ENCODE measurements around the gene KLHL36.

DNA sequence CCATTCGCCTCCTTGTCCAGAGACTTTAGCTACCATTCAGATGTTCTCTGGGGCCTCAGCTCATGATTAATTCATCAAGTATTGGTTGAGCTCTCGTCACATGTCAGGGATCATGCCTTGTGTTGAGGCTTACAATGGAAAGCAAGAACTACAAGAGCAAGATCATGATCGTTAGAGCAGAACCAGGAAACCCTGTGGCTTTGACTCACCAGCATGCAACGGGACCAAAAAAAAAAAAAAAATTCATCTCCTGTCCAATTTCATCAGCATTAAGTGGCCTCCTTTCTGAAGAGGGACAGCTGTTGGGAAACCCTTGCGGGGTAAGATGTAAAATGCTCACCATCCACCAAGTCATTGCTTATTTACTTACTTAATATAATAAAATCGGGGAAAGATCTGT is 39.4 kb downstream of the KLHL36 start:
- TF ChIP-seq, protein P1, sequence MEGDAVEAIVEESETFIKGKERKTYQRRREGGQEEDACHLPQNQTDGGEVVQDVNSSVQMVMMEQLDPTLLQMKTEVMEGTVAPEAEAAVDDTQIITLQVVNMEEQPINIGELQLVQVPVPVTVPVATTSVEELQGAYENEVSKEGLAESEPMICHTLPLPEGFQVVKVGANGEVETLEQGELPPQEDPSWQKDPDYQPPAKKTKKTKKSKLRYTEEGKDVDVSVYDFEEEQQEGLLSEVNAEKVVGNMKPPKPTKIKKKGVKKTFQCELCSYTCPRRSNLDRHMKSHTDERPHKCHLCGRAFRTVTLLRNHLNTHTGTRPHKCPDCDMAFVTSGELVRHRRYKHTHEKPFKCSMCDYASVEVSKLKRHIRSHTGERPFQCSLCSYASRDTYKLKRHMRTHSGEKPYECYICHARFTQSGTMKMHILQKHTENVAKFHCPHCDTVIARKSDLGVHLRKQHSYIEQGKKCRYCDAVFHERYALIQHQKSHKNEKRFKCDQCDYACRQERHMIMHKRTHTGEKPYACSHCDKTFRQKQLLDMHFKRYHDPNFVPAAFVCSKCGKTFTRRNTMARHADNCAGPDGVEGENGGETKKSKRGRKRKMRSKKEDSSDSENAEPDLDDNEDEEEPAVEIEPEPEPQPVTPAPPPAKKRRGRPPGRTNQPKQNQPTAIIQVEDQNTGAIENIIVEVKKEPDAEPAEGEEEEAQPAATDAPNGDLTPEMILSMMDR (IDR thresholded peaks at IDR 0.05), result no peak
- no peak for TF ChIP-seq POLR2AphosphoS5 (IDR thresholded peaks at IDR 0.05; ENCODE audit: insufficient read depth in 1 of 2, low read depth in 1 of 2)

All from vagina (tissue), 2 donors.